Prostate gland (tissue), 2 donors: ENCODE data around the gene SLC7A14.

ENCODE experiments used
- POLR2AphosphoS5 ChIP-seq: sonication (generic); formaldehyde crosslinking; IDR thresholded peaks from one replicate; pipeline ENCODE4 v1.6.1; 2017; ENCODE audit warnings: antibody characterized with exemption
- TF ChIP-seq, protein P1 (sequence below), 4 experiments: fragments of 200-600 bp in 2 of 4; fragments of 450-650 bp in 2 of 4; sonication (generic) in 2 of 4; IDR thresholded peaks; 1 replicate in 3 of 4; 2 replicates in 1 of 4; pipeline ENCODE4 v1.5.1; 2016 to 2019; ENCODE audit warnings: antibody characterized with exemption in 4 of 4, mild to moderate bottlenecking in 2 of 4, moderate library complexity in 2 of 4

DNA sequence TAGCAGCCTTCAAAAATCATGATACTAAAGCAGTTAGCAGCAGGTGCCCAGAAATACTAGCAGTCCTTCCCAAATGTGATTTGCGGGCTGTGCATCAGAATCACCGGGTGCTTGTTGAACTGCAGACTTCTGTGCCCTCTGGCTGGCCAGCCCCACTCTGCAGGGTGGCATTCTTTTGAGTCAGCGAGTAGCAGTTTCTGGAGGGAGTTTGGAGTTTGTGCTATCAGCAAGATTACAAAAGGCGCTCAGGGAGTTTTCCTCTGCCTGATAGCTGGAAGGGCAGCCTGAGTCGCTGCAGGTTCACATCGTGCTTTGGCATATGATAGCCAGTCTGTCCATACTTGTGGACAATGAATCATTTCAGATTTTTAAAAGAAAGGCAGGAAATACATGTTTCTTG, 109.6 kb downstream of the SLC7A14 start:
- TF ChIP-seq, protein P1, sequence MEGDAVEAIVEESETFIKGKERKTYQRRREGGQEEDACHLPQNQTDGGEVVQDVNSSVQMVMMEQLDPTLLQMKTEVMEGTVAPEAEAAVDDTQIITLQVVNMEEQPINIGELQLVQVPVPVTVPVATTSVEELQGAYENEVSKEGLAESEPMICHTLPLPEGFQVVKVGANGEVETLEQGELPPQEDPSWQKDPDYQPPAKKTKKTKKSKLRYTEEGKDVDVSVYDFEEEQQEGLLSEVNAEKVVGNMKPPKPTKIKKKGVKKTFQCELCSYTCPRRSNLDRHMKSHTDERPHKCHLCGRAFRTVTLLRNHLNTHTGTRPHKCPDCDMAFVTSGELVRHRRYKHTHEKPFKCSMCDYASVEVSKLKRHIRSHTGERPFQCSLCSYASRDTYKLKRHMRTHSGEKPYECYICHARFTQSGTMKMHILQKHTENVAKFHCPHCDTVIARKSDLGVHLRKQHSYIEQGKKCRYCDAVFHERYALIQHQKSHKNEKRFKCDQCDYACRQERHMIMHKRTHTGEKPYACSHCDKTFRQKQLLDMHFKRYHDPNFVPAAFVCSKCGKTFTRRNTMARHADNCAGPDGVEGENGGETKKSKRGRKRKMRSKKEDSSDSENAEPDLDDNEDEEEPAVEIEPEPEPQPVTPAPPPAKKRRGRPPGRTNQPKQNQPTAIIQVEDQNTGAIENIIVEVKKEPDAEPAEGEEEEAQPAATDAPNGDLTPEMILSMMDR (IDR thresholded peaks at IDR 0.05): no peak
- no peak for TF ChIP-seq POLR2AphosphoS5
